K562 (cell line): Measurements from ENCODE around the gene SAP30BP. TPM values are rescaled to one million over a fixed set of nuclear protein-coding genes. Genes with fewer than 3 reads are reported as not detected.

Experiments
- CHD4 ChIP-seq: fragments of 200-600 bp; sonication (generic); IDR thresholded peaks from 3 replicates; pipeline ENCODE4 v1.6.1; 2012; ENCODE audit warnings: low read depth, mild to moderate bottlenecking, mixed read lengths, low read length, inconsistent platforms; ENCODE audit not compliant: insufficient read depth, insufficient replicate concordance, poor library complexity, severe bottlenecking
- DIDO1 ChIP-seq: fragments of 450-650 bp; IDR thresholded peaks from 2 replicates; pipeline ENCODE4 v1.6.1; 2016; ENCODE audit warnings: low read depth, missing biosample characterization, missing genetic modification characterization
- FOSL1 ChIP-seq: fragments of 200-800 bp; sonication (Bioruptor generic); conservative IDR thresholded peaks from 2 replicates; pipeline ENCODE4 v1.6.1; 2016; ENCODE audit warnings: missing genetic modification characterization, missing compliant biosample characterization
- FOXA3 ChIP-seq, 2 experiments: fragments of 450-650 bp in 1 of 2; sonication (generic) in 1 of 2; formaldehyde crosslinking; IDR thresholded peaks in 1 of 2; conservative IDR thresholded peaks in 1 of 2; 2 replicates each; pipeline versions ENCODE4 v1.4.0 to v1.8.0; 2020 to 2022; ENCODE audit warnings: mild to moderate bottlenecking in 2 of 2, missing genetic modification reagents in 1 of 2
- GTF2E2 ChIP-seq: fragments of 200-800 bp; sonication (Bioruptor generic); IDR thresholded peaks from 2 replicates; pipeline ENCODE4 v1.6.1; 2016; ENCODE audit warnings: missing genetic modification characterization, missing compliant biosample characterization
- HCFC1 ChIP-seq: IDR thresholded peaks from 2 replicates; pipeline ENCODE4 v1.6.1; 2012; ENCODE audit warnings: low read depth, low read length, improper control_type of control experiment
- MEIS2 ChIP-seq: fragments of 450-650 bp; IDR thresholded peaks from 2 replicates; pipeline ENCODE4 v1.6.1; 2014; ENCODE audit warnings: mild to moderate bottlenecking; ENCODE audit not compliant: partially characterized antibody
- MYC ChIP-seq, 2 experiments: fragments of 250-450 bp in 1 of 2; sonication (Bioruptor Pico) in 1 of 2; IDR thresholded peaks; 2 replicates each; pipeline versions ENCODE4 v1.5.1 to v1.6.1; 2012 to 2021; ENCODE audit warnings: low read depth in 2 of 2, borderline replicate concordance in 1 of 2, improper control_type of control experiment in 1 of 2, low read length in 1 of 2, mild to moderate bottlenecking in 1 of 2, moderate library complexity in 1 of 2
- POLR2AphosphoS5 ChIP-seq: IDR thresholded peaks from 2 replicates; pipeline ENCODE4 v1.6.1; 2011; ENCODE audit warnings: mild to moderate bottlenecking, low read depth, low read length, moderate library complexity; ENCODE audit not compliant: control insufficient read depth, insufficient read depth
- POLR3A ChIP-seq: IDR thresholded peaks from 2 replicates; pipeline ENCODE4 v1.6.1; 2011; ENCODE audit warnings: borderline replicate concordance, mild to moderate bottlenecking, moderate library complexity; ENCODE audit not compliant: insufficient read length, insufficient read depth; ENCODE audit errors: extremely low read depth
- PTTG1 ChIP-seq: fragments of 450-650 bp; IDR thresholded peaks from 2 replicates; pipeline ENCODE4 v1.6.1; 2016; ENCODE audit warnings: low read depth, mild to moderate bottlenecking, missing genetic modification characterization, missing compliant biosample characterization
- RB1 ChIP-seq: fragments of 450-650 bp; IDR thresholded peaks from 2 replicates; pipeline ENCODE4 v1.6.1; 2017; ENCODE audit warnings: low read depth, mild to moderate bottlenecking
- RFX7 ChIP-seq: fragments of 250-450 bp; sonication (Bioruptor Pico); IDR thresholded peaks from 2 replicates; pipeline ENCODE4 v1.5.1; 2021; ENCODE audit warnings: mild to moderate bottlenecking
- SMARCC2 ChIP-seq: fragments of 450-650 bp; IDR thresholded peaks from 2 replicates; pipeline ENCODE4 v1.6.1; 2017; ENCODE audit warnings: antibody characterized with exemption, moderate library complexity, mild to moderate bottlenecking, low read depth
- SNIP1 ChIP-seq: fragments of 450-650 bp; IDR thresholded peaks from 2 replicates; pipeline ENCODE4 v1.7.1; 2017; ENCODE audit warnings: low read depth, mild to moderate bottlenecking
- STAT5B ChIP-seq: fragments of 250-450 bp; sonication (Bioruptor Pico); IDR thresholded peaks from 2 replicates; pipeline ENCODE4 v1.8.0; 2021; ENCODE audit warnings: mild to moderate bottlenecking, inconsistent platforms
- ZNF23 ChIP-seq: fragments of 250-450 bp; sonication (Bioruptor Pico); IDR thresholded peaks from 2 replicates; pipeline ENCODE4 v1.4.0; 2020; ENCODE audit warnings: mild to moderate bottlenecking
- ZNF507 ChIP-seq: conservative IDR thresholded peaks from 2 replicates; pipeline ENCODE4 v1.6.1; 2017; ENCODE audit warnings: missing genetic modification characterization, missing compliant biosample characterization
- ZNF766 ChIP-seq: fragments of 200-800 bp; sonication (Bioruptor generic); conservative IDR thresholded peaks from 2 replicates; pipeline ENCODE4 v1.6.1; 2016; ENCODE audit warnings: missing genetic modification characterization, missing compliant biosample characterization
- polyA plus RNA-seq, 8 experiments: library from polyadenylated mRNA; depleted of rRNA in 4 of 8; stranded (reverse) in 5 of 8; unstranded in 3 of 8; fragments of >200 nt; fragmentation: Nextera tagmentation in 2 of 8; fragmentation: Illumina TruSeq in 1 of 8; extraction: Ambion mirVana in 2 of 8; extraction: Trizol in 1 of 8; gene quantifications; 2 replicates each; pipeline versions ENCODE4 v1.2.1 to v1.2.3, GENCODE V29; 2011 to 2014; ENCODE audit warnings: inconsistent platforms in 1 of 8, missing spikeins in 1 of 8
- total RNA-seq, 7 experiments: library from RNA; depleted of rRNA in 6 of 7; stranded (reverse); fragments of >200 nt in 6 of 7; fragmentation: Illumina TruSeq in 2 of 7; extraction: Trizol in 2 of 7; gene quantifications; 2 replicates each; pipeline versions ENCODE4 v1.2.1 to v1.2.3, GENCODE V29; 2011 to 2021; ENCODE audit warnings: low replicate concordance in 1 of 7
- TF ChIP-seq, protein P1 (sequence below): fragments of 250-450 bp; sonication (Bioruptor Pico); IDR thresholded peaks from 2 replicates; pipeline ENCODE4 v1.8.0; 2022; ENCODE audit warnings: moderate library complexity, mild to moderate bottlenecking, inconsistent platforms
- TF ChIP-seq, protein P2 (sequence below): fragments of 450-650 bp; IDR thresholded peaks from 2 replicates; pipeline ENCODE4 v1.6.1; 2017; ENCODE audit warnings: mild to moderate bottlenecking, moderate library complexity
- TF ChIP-seq, protein P3 (sequence below): sonication (generic); formaldehyde crosslinking; IDR thresholded peaks from 2 replicates; pipeline ENCODE4 v1.8.0; 2022; ENCODE audit warnings: mild to moderate bottlenecking, missing genetic modification reagents, borderline replicate concordance

SAP30BP gene
- total and polyA plus RNA-seq, 9 of the 15 experiments (the other 6 are each of a cell fraction or from before 2014, with no cell fraction given) = 45.3 to 154 (median 71.7) TPM

DNA sequence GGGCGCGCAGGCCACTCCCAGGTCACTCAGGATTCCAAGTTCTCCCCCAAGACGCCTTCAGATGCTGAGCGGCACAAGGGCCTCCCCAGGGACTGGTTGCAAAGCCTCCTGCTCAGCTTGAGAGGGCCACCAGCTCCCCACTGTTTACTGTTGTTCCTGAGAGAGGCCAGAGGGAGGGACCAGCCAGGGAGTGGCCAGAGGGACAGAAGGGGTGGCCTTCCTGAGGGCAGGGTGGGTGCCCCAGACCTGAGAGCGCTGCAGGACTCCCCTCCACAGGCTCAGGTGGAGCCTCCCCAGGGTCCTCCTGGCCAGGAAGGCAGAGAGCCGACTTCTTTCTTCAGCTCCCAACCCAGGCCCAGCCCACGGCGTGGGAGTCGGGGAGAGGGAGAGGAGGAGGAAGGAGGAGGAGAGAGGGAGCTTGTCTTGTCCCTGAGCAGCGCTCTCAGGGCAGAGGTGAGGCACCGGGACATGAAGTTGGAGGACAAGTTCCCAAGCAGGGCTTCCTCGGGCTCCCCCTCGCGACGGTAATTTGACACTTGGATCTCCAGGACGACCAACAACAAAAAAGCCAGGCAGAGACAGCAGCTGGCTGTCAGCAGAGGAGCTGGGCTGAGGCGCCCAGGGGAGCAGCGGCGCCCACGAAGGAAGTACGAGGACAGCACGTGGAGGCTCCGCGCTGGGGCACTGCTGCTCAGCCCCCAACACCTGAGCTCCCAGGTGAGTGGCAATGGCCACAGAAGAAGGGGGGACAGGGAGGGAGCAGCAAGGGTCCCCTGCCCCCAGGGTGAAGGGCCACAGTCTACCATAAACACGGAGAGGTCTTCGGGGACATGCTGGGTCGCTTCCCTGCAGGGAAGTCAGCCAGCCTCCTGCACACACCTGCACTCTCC is 33.4 kb upstream of the SAP30BP start (continued):
- TF ChIP-seq FOSL1 (tag) = no peak
- no peak for TF ChIP-seq ZNF507 (tag)
- no peak for TF ChIP-seq GTF2E2 (tag)
- TF ChIP-seq ZNF23 (CRISPR knock-in tag) = no peak
- TF ChIP-seq SMARCC2 = no peak
- 0 out of 2 replicates have a peak, but pooled peaks have one; percentile 50 for TF ChIP-seq RB1
- TF ChIP-seq FOXA3 (CRISPR knock-in tag; conservative IDR thresholded peaks at IDR 0.05 in 1 of 2, IDR thresholded peaks at IDR 0.05 in 1 of 2) = no peak
- TF ChIP-seq POLR2AphosphoS5 = no peak
- no peak for TF ChIP-seq RFX7 (CRISPR knock-in tag)
- TF ChIP-seq, protein P1, sequence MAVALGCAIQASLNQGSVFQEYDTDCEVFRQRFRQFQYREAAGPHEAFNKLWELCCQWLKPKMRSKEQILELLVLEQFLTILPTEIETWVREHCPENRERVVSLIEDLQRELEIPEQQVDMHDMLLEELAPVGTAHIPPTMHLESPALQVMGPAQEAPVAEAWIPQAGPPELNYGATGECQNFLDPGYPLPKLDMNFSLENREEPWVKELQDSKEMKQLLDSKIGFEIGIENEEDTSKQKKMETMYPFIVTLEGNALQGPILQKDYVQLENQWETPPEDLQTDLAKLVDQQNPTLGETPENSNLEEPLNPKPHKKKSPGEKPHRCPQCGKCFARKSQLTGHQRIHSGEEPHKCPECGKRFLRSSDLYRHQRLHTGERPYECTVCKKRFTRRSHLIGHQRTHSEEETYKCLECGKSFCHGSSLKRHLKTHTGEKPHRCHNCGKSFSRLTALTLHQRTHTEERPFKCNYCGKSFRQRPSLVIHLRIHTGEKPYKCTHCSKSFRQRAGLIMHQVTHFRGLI (CRISPR knock-in tag) = no peak
- no peak for TF ChIP-seq ZNF766
- TF ChIP-seq DIDO1 (tag) = no peak
- TF ChIP-seq, protein P2, sequence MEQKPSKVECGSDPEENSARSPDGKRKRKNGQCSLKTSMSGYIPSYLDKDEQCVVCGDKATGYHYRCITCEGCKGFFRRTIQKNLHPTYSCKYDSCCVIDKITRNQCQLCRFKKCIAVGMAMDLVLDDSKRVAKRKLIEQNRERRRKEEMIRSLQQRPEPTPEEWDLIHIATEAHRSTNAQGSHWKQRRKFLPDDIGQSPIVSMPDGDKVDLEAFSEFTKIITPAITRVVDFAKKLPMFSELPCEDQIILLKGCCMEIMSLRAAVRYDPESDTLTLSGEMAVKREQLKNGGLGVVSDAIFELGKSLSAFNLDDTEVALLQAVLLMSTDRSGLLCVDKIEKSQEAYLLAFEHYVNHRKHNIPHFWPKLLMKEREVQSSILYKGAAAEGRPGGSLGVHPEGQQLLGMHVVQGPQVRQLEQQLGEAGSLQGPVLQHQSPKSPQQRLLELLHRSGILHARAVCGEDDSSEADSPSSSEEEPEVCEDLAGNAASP = no peak
- no peak for TF ChIP-seq STAT5B (CRISPR knock-in tag)
- no peak for TF ChIP-seq POLR3A
- TF ChIP-seq MEIS2 = peak; percentile 44
- TF ChIP-seq SNIP1 = no peak
- no peak; the same call in 1 of the 2 replicates for TF ChIP-seq MYC (IDR thresholded peaks at IDR 0.05; ENCODE audit: low read depth, low read length)
- TF ChIP-seq MYC (CRISPR knock-in tag; IDR thresholded peaks at IDR 0.05; ENCODE audit: borderline replicate concordance, low read depth) = no peak
- no peak for TF ChIP-seq CHD4
- TF ChIP-seq, protein P3, sequence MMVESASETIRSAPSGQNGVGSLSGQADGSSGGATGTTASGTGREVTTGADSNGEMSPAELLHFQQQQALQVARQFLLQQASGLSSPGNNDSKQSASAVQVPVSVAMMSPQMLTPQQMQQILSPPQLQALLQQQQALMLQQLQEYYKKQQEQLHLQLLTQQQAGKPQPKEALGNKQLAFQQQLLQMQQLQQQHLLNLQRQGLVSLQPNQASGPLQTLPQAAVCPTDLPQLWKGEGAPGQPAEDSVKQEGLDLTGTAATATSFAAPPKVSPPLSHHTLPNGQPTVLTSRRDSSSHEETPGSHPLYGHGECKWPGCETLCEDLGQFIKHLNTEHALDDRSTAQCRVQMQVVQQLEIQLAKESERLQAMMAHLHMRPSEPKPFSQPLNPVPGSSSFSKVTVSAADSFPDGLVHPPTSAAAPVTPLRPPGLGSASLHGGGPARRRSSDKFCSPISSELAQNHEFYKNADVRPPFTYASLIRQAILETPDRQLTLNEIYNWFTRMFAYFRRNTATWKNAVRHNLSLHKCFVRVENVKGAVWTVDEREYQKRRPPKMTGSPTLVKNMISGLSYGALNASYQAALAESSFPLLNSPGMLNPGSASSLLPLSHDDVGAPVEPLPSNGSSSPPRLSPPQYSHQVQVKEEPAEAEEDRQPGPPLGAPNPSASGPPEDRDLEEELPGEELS = no peak
- peak; percentile 30; the same call in 1 of the 2 replicates for TF ChIP-seq HCFC1
- no peak for TF ChIP-seq PTTG1 (tag)
